HEK293 (cell line): Measurements from ENCODE around the gene SLC30A3.

Experiments
- ATF2 ChIP-seq: fragments of 450-650 bp; formaldehyde crosslinking; IDR thresholded peaks from 2 replicates; pipeline ENCODE4 v1.5.1; 2016; ENCODE audit warnings: missing biosample characterization, missing genetic modification characterization, low read depth
- MYNN ChIP-seq: fragments of 450-650 bp; formaldehyde crosslinking; IDR thresholded peaks from 2 replicates; pipeline ENCODE4 v1.5.1; 2016; ENCODE audit warnings: missing biosample characterization, missing genetic modification characterization, borderline replicate concordance
- PRDM10 ChIP-seq: fragments of 450-650 bp; formaldehyde crosslinking; IDR thresholded peaks from 2 replicates; pipeline ENCODE4 v1.5.1; 2016; ENCODE audit warnings: missing biosample characterization, missing genetic modification characterization

DNA sequence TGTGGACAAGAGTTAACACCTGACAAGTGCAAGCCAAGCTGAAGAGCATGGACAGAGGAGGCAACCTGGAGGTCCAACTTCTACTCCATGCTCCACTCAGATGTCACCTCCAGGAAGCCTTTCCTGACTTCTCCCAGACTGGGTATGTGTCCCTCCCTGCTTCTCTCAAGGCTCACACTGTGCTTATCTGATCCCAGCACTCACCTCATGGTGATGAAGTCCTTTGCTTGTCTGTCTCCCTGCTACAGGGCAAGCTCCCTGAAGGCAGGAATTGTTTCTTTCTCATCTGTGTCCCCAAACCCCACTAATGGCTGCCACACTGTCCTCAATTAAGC lies 2.7 kb upstream of the SLC30A3 start:
- TF ChIP-seq MYNN (tag by site-specific recombination) = no peak
- TF ChIP-seq ATF2 (tag by site-specific recombination) = no peak
- TF ChIP-seq PRDM10 = no peak
